HG03039 (cell line): ENCODE data around the gene TAB2.
"Not testable (repeated sequence)": the region's sequence is repeated elsewhere in the genome, so short reads cannot be mapped to it uniquely, and the experiment has no call there.

Source experiments
- ATAC-seq: cut with Tn5 transposase; IDR thresholded peaks from one replicate; pipeline ENCODE4 v1.9.1; 2021; ENCODE audit warnings: mild to moderate bottlenecking, moderate library complexity; ENCODE audit not compliant: unreplicated experiment

Gene TAB2

DNA sequence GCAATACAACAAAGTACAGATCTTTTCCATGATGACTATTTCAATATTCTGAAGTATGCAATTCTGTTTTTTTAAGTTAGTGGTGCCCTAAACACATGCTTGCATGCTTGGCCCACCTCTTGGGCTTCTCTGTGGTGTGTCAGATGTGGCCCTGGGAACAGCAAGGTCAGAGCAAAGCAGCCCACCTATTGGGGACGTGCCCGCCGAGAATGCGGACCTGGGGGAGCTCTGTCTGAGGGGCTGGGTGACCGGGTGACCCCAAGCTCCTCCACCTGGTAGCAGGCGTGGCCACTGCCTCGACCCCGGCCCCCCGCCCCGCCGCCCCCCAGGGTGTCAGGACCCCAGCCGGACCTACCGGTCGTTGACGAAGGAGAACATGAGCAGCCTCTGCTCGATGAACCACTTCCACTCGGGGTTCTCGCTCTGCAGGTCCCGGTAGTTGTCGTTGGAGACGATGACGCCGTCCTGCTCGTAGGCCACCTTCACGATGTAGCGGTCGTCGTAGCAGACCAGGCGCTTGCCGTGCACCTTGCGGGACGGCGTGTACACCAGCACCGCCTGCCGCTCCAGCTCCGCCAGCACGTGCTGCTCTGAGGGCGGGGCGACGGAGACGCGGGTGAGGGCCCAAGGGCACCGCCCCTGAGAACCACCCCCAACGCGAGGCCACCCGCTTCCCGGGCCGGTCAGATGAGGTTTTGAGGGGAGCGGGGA, 139.0 kb downstream of the TAB2 start:
- ATAC-seq, result no peak

- no peak for ATAC-seq
Observed at GRCh38 chr6:149457316-149457884, 139.9 kb downstream of the TAB2 start.

GRCh38 chr6:149458196-149458595, 140.7 kb downstream of the TAB2 start:
- ATAC-seq, result no peak

DNA sequence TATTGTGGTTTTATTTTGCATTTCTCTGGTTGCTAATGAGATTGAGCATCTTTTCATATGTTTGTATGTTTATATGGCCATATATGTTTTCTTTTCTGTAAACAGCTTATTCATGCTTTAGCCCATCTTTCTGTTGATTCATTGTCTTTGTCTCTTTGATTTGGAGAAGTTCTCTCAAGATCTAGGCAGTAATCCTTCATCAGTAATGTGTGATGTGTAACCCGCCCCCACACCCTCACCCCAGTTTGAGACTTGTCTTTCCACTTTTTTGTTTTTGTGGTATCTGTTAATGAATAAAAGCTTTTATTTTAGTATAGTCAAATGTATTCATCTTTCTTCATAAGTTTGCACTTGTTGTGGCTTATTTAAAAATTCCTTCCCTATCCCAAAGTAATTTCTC, 141.3 kb downstream of the TAB2 start:
- no peak for ATAC-seq

DNA sequence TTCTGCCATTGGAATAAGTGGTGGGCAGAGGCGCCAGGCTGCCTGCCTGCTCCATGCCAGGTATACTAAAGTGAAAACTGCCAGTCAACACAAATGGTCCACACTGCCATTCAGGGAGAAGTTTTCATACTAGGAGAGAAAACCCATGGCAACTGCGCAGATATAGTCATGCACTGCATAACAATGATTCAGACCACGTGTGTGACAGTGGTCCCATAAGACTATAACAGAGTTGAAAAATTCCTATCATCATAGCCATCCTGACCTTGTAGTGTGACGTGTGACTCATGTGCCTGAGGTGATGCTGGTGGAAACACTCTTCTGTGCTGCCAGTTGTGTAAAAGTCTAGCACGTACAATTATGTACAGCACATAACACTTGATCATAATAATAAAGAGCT, 142.2 kb downstream of the TAB2 start:
- ATAC-seq, result no peak

DNA sequence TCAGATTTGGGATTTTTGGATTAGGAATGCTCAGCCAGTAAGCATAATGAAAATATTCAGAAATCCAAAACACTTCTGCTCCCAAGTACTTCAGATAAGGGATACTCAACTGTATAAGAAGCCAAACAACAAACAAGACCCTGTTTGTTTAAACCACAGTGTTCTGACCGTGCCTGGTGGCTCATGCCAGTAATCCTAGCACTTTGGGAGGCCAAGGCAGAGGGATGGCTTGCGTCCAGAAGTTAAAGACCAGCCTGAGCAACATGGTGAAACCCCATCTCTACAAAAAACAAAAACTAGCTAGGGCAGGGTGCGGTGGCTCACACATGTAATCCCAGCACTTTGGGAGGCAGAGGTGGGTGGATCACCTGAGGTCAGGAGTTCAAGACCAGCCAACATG, 142.7 kb downstream of the TAB2 start:
- ATAC-seq, result not testable (repeated sequence)
